Spleen (tissue), 11 donors: ENCODE data around the gene HOXD10. TPM values are rescaled to one million over a fixed set of nuclear protein-coding genes. Genes with fewer than 3 reads are reported as not detected.

Experiments
- DNase-seq: peaks from one replicate; pipeline ENCODE4 v3.0.0-alpha.2; 2020
- H3K27ac ChIP-seq, 8 donors: fragments of 200-600 bp; sonication (generic) in 7 of 8; 1 replicate in 4 of 8; 2 replicates in 4 of 8; pipeline versions ENCODE4 v1.5.0 to v1.8.0; 2016 to 2021; ENCODE audit warnings: inconsistent platforms in 4 of 8, mild to moderate bottlenecking in 4 of 8, moderate library complexity in 1 of 8
- H3K27me3 ChIP-seq, 7 donors: fragments of 200-600 bp; sonication (generic) in 6 of 7; replicated peaks in 1 of 7; 1 replicate in 4 of 7; 2 replicates in 3 of 7; pipeline versions ENCODE4 v1.5.0 to v1.8.0; 2016 to 2021; ENCODE audit warnings: inconsistent platforms in 3 of 7, mild to moderate bottlenecking in 1 of 7
- H3K36me3 ChIP-seq, 6 donors: fragments of 200-600 bp; sonication (generic) in 5 of 6; 1 replicate in 4 of 6; 2 replicates in 2 of 6; pipeline versions ENCODE4 v1.5.0 to v1.8.0; 2016 to 2021; ENCODE audit warnings: inconsistent platforms in 2 of 6
- H3K4me1 ChIP-seq, 6 donors: fragments of 200-600 bp; sonication (generic) in 5 of 6; 1 replicate in 3 of 6; 2 replicates in 3 of 6; pipeline versions ENCODE4 v1.5.0 to v1.8.0; 2016 to 2021; ENCODE audit warnings: inconsistent platforms in 3 of 6
- H3K4me3 ChIP-seq, 8 donors: fragments of 200-600 bp; sonication (generic) in 7 of 8; 1 replicate in 4 of 8; 2 replicates in 4 of 8; pipeline versions ENCODE4 v1.5.0 to v1.8.0; 2016 to 2021; ENCODE audit warnings: inconsistent platforms in 4 of 8, mild to moderate bottlenecking in 4 of 8, moderate library complexity in 2 of 8
- H3K9me3 ChIP-seq, 8 donors: fragments of 200-600 bp; sonication (generic) in 7 of 8; 1 replicate in 4 of 8; 2 replicates in 4 of 8; pipeline versions ENCODE4 v1.5.0 to v1.8.0; 2016 to 2021; ENCODE audit warnings: inconsistent platforms in 4 of 8
- POLR2A ChIP-seq, 3 donors: fragments of 450-650 bp; IDR thresholded peaks; one replicate each; pipeline ENCODE4 v1.5.1; 2017; ENCODE audit warnings: antibody characterized with exemption in 3 of 3, mild to moderate bottlenecking in 1 of 3
- POLR2AphosphoS5 ChIP-seq, 3 donors: sonication (generic); formaldehyde crosslinking; IDR thresholded peaks; one replicate each; pipeline ENCODE4 v1.5.1; 2017; ENCODE audit warnings: antibody characterized with exemption in 3 of 3
- WGBS, 5 donors: extraction: QIAGEN DNeasy Blood & Tissue Kit in 3 of 5; methylation state at CpG; one replicate each; pipeline versions ENCODE4 v1.1.5 to v1.1.7; 2013 to 2018; 5-methylcytosine and 5-hydroxymethylcytosine counted together
- intact Hi-C: fragments of 100-400 bp; cut with DNase I; formaldehyde crosslinking; loops from one replicate; pipeline ENCODE4 v1.15.0; 2023; ENCODE audit warnings: low total_unique reads
- polyA plus RNA-seq, 3 donors: library from polyadenylated mRNA; stranded (reverse); fragments of 200-250 nt; gene quantifications; one replicate each; pipeline ENCODE4 v1.2.1, GENCODE V29; 2013
- total RNA-seq, 7 donors: library from RNA; depleted of rRNA in 3 of 7; stranded (reverse); fragments of >200 nt in 3 of 7; fragmentation: NEBNext Ultra II Directional in 4 of 7; extraction: Animal tissue kit (Norgen Biotek cat#: 25700) in 4 of 7; gene quantifications; one replicate each; pipeline versions ENCODE4 v1.1.0 to v1.2.1, GENCODE V29; 2016 to 2021
- TF ChIP-seq, protein P1 (sequence below), 11 experiments: fragments of 200-600 bp in 7 of 11; fragments of 450-650 bp in 4 of 11; sonication (generic) in 4 of 11; IDR thresholded peaks in 8 of 11; conservative IDR thresholded peaks in 3 of 11; 1 replicate in 7 of 11; 2 replicates in 4 of 11; pipeline versions ENCODE4 v1.4.0 to v1.8.0; 2016 to 2021; ENCODE audit warnings: antibody characterized with exemption in 11 of 11, inconsistent platforms in 4 of 11, mild to moderate bottlenecking in 1 of 11
- donor health status: healthy with polysubstance abuse.
- donor health status: DM: no; HTN: no; CAD: no; lungs with moderate emphysema.
- donor health status: DM: no; HTN: no; CAD: no.
- donor health status: Bipolar disorder and iron deficiency.
- donor health status: healthy.
- donor health status: DM: no; HTN: no; CAD: no.
- donor health status: DM: yes; HTN: yes; CAD: no.

HOXD10 gene
- total and polyA plus RNA-seq, 10 donors, result 0.06 TPM; not detected in 9

DNA sequence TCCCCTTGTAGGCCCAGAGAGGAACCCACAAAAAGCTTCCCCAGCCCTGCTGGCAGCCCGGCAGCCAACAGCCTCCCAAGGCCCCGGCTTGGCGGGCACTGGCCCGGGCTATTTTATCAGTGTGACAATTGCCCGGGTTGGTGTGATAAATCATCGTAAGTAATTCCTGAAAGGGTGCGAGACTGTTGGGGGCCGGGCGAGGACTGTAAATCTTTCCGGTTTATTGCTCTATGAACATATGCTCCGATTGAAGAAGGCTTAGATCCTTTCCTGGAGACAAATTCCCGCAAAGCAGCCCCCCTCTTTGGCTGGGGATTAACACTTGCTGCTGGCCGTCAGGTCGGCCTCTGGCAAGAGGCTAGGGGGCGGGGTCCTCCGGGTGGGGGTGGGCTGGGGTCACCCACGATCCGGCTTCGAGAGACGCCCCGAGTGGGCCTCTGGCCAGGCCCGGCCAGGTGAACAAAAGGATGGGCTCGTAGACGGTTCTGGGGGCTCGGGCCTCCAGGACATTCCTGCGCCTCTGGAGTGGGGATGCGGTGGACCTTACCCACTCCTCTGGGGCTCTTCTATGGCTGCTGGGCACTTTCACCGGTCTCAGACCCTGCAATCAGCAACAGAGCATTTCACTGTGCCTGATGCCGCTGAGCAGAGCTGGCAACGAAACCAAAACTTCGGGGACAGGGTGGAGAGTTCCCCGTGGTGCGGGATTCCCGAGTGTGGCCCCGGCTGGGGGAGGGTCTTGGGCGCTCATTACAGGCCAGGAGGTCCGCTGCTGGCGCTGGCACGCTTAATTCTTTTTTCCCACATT, 42.5 kb downstream of the HOXD10 start:
- TF ChIP-seq POLR2AphosphoS5 (IDR thresholded peaks at IDR 0.05), result no peak
- no peak for TF ChIP-seq POLR2A (IDR thresholded peaks at IDR 0.05)
- Histone ChIP-seq H3K27me3 (peaks cover 16 to 100% (median 97%) of the 10 kb centered on the region in 7 donors), H3K4me1 (peaks cover 0 to 46% (median 11%) of the 10 kb centered on the region in 6 donors), H3K36me3 (no peaks in the 10 kb centered on the region), H3K4me3 (no peak overlapping the region), H3K9me3 (no peaks in the 10 kb centered on the region), H3K27ac (no peak overlapping the region)
- no peak for DNase-seq
- WGBS, 5 donors, result 14 to 32% (median 23%) methylated on average over 30 to 39 of the region's 39 CpGs
- intact Hi-C loops, result no loop called here

DNA sequence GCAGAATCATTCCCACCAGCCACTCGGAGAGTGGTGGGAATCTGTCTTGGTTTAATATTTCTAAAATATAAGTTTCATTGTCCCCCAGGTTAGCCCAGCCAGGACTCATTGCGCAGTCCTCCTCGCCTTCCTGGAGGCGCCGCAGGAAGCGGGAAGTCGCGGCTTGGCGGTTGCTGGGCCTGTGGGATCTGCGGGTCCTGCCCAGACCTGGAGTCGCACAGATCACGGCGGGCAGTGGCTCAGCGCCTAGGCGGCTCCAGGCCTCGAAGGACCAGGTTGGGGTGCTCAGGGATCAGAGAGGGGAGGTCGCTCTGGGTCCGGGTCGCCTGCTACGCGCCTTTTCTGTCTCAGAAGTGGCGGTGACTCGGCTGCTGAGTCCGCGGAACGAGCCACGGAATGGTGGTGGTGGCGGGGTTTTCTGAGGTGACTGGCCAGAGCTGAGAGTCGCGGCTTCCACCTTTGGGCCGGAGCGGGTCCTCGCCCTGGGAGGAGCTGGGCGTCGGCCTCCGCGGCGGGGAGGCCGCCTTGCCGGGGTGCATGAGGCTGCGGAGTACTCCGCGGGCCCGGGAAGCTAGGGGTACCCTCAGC, 43.2 kb downstream of the HOXD10 start:
- Histone ChIP-seq H3K4me1 (peaks cover 0 to 46% (median 12%) of the 10 kb centered on the region in 6 donors), H3K27me3 (peaks cover 16 to 100% (median 97%) of the 10 kb centered on the region in 7 donors), H3K27ac (no peak overlapping the region), H3K36me3 (no peaks in the 10 kb centered on the region), H3K9me3 (peaks cover 0 to 4% (median 0%) of the 10 kb centered on the region in 8 donors), H3K4me3 (peak overlapping the region in 1 of 8 donors; percentile 17)
- no peak for DNase-seq
- 16 to 38% (median 20%) methylated on average over 16 to 44 of the region's 44 CpGs for WGBS, 5 donors
- intact Hi-C loops, result no loop called here
- TF ChIP-seq POLR2A (IDR thresholded peaks at IDR 0.05) (no peak), POLR2AphosphoS5 (IDR thresholded peaks at IDR 0.05) (no peak)
- TF ChIP-seq, protein P1, sequence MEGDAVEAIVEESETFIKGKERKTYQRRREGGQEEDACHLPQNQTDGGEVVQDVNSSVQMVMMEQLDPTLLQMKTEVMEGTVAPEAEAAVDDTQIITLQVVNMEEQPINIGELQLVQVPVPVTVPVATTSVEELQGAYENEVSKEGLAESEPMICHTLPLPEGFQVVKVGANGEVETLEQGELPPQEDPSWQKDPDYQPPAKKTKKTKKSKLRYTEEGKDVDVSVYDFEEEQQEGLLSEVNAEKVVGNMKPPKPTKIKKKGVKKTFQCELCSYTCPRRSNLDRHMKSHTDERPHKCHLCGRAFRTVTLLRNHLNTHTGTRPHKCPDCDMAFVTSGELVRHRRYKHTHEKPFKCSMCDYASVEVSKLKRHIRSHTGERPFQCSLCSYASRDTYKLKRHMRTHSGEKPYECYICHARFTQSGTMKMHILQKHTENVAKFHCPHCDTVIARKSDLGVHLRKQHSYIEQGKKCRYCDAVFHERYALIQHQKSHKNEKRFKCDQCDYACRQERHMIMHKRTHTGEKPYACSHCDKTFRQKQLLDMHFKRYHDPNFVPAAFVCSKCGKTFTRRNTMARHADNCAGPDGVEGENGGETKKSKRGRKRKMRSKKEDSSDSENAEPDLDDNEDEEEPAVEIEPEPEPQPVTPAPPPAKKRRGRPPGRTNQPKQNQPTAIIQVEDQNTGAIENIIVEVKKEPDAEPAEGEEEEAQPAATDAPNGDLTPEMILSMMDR (IDR thresholded peaks at IDR 0.05 in 8 of 11, conservative IDR thresholded peaks at IDR 0.05 in 3 of 11), result no peak

DNA sequence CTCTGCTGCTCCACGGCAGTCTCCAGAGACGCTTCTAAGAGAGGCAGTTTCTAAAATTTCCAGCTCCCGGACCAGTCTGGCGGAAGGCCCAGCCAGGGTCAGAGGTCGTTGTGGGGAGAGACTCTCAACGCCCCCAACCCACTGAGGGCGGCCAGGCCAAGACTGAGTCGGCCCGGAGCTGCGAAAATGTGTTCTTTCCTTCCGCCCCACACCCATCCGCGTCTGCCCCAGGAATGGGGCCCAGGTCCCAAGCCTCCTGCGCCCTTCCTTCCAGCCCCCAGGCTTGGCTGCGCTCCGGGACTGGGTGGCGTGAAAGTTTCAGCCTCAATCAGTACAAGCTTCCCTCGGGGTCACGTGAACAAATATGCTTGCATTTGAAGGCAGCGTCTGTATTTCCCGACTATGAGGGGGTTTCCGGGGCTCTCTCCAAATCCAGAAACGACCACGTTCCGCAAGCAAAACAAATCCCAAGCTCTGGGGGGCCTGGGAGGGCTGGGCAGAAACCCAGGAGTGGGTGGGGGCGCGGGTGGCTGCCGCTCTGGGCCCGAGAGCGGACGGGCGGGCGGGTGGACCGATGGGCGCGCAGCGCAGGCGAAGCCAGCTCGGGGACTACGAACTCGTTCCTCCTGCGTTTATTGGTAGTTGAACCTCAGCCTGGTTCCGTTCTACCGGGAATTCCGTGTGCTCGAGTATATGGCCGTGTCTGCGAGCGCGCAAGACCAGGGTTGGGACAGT, 43.8 kb downstream of the HOXD10 start:
- no peak for DNase-seq
- TF ChIP-seq, protein P1 (IDR thresholded peaks at IDR 0.05 in 8 of 11, conservative IDR thresholded peaks at IDR 0.05 in 3 of 11), result no peak
- TF ChIP-seq POLR2AphosphoS5 (IDR thresholded peaks at IDR 0.05) (no peak), POLR2A (IDR thresholded peaks at IDR 0.05) (no peak)
- Histone ChIP-seq H3K27ac (no peak overlapping the region), H3K4me1 (peaks cover 0 to 51% (median 14%) of the 10 kb centered on the region in 6 donors), H3K27me3 (peaks cover 16 to 100% (median 98%) of the 10 kb centered on the region in 7 donors), H3K36me3 (no peaks in the 10 kb centered on the region), H3K4me3 (peak overlapping the region in 2 of 8 donors; percentile 7 to 17), H3K9me3 (peaks cover 0 to 4% (median 0%) of the 10 kb centered on the region in 8 donors)
- intact Hi-C loops, result no loop called here
- 19 to 33% (median 28%) methylated on average over 26 to 50 of the region's 50 CpGs for WGBS, 5 donors

DNA sequence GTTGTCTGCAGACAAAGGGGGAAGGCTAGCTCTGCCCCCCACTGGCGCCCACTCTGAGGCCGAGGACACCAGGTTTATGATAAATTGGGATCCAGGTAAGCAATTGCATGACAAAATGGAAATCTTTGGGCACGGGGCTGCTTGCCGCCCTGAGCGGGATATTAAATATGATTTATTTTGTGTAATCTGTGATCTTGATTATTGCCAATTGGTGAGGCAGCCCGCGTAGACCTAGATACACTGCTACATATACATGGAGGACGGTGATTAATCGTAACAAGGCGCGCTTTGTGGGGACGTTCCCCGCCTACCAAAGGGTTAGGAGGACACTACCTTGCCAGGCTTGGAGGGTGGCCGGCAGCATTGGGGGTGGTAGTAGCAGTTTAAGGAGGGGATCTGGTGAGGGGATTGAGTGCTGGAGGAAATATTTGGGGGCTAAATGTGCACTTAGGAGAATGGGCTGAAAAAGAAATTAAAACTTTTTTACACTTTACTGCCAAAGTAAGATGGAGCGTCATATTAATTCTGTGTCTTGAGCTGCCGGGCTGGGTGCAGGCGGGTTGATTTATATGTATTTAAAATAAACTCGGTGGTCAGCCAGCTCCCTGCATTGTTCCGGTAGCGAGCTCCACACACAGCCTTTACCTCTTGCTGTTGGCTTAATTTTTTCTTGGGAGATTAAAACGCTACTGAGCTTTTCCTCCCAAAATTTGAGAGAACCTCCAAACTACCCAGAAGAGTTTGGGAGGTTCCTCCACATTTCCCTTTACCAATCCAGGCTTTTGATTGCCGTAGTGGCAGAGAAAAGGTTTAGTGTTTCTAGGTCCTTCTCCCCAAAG, 44.6 kb downstream of the HOXD10 start:
- Histone ChIP-seq H3K9me3 (peaks cover 0 to 4% (median 0%) of the 10 kb centered on the region in 8 donors), H3K4me3 (no peak overlapping the region), H3K27me3 (peaks cover 16 to 100% (median 98%) of the 10 kb centered on the region in 7 donors), H3K27ac (no peak overlapping the region), H3K36me3 (no peaks in the 10 kb centered on the region), H3K4me1 (peaks cover 0 to 51% (median 14%) of the 10 kb centered on the region in 6 donors)
- 25 to 46% (median 30%) methylated on average over 22 of the region's 22 CpGs for WGBS, 5 donors
- no peak for DNase-seq
- TF ChIP-seq POLR2AphosphoS5 (IDR thresholded peaks at IDR 0.05) (no peak), POLR2A (IDR thresholded peaks at IDR 0.05) (no peak)
- TF ChIP-seq, protein P1 (IDR thresholded peaks at IDR 0.05 in 8 of 11, conservative IDR thresholded peaks at IDR 0.05 in 3 of 11), result no peak
- intact Hi-C loops, result no loop called here
